ENCODE results near the gene CTDP1. TPM values are rescaled to one million over a fixed set of nuclear protein-coding genes. Genes with fewer than 3 reads are reported as not detected.
"Not testable (repeated sequence)": the region's sequence is repeated elsewhere in the genome, so short reads cannot be mapped to it uniquely, and the experiment has no call there.

The CTDP1 gene
- total RNA-seq, 1 donor from 2014 or later: 34.8 TPM

DNA sequence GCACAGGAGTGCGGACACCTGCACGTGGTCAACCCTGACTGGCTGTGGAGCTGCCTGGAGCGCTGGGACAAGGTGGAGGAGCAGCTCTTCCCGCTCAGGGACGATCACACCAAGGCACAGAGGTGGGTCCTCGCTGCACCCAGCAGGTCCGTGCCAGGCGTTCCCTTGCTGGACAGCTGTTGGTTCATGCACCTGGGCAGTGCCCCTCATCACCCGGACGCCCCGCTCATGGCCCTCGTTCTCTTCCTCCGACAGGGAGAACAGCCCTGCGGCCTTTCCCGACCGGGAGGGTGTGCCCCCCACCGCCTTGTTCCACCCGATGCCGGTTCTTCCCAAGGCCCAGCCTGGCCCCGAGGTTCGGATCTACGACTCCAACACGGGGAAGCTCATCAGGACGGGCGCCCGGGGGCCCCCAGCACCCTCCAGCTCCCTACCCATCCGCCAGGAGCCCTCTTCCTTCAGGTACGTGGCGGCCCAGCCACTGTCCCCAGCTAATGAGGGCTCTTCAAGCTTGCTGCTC, 38.0 kb downstream of the CTDP1 start:
- H3K27me3 Mint-ChIP-seq (ENCODE audit: unreplicated experiment): peaks cover 11% of the 10 kb centered on the region
- H3K36me3 Mint-ChIP-seq (ENCODE audit: unreplicated experiment): peaks cover 24% of the 10 kb centered on the region
- peaks cover 13% of the 10 kb centered on the region for H3K9me3 Mint-ChIP-seq (ENCODE audit: unreplicated experiment)
- no peak for DNase-seq
- H3K4me3 Mint-ChIP-seq (ENCODE audit: unreplicated experiment): no peak overlapping the region
- TF ChIP-seq, protein P1, sequence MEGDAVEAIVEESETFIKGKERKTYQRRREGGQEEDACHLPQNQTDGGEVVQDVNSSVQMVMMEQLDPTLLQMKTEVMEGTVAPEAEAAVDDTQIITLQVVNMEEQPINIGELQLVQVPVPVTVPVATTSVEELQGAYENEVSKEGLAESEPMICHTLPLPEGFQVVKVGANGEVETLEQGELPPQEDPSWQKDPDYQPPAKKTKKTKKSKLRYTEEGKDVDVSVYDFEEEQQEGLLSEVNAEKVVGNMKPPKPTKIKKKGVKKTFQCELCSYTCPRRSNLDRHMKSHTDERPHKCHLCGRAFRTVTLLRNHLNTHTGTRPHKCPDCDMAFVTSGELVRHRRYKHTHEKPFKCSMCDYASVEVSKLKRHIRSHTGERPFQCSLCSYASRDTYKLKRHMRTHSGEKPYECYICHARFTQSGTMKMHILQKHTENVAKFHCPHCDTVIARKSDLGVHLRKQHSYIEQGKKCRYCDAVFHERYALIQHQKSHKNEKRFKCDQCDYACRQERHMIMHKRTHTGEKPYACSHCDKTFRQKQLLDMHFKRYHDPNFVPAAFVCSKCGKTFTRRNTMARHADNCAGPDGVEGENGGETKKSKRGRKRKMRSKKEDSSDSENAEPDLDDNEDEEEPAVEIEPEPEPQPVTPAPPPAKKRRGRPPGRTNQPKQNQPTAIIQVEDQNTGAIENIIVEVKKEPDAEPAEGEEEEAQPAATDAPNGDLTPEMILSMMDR (IDR thresholded peaks at IDR 0.05; ENCODE audit: partially characterized antibody, unreplicated experiment): no peak
- H3K4me1 Mint-ChIP-seq (ENCODE audit: low read depth, unreplicated experiment): no peaks in the 10 kb centered on the region
- H3K27ac Mint-ChIP-seq (ENCODE audit: unreplicated experiment): no peak overlapping the region

DNA sequence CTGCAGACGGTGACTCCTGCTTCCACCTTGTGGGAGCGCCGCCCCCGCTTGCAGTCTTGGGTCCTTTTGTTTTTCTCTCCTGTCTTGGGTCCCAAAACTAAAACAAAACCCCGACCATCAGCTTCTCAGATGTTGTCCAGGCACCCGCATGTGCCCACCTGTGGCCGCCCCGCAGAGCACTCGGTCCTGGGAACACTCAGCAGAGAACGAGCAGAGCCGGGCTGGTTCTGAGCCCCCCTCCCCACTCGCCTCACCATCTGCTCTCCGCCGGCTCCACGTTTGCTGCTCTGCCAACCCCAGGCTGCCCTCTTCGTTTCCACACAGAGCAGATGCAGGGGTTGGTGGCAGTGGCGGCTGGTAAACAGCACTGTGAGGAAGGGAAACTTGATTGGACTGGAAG, 38.5 kb downstream of the CTDP1 start:
- H3K4me1 Mint-ChIP-seq (ENCODE audit: low read depth, unreplicated experiment): no peaks in the 10 kb centered on the region
- peaks cover 13% of the 10 kb centered on the region for H3K9me3 Mint-ChIP-seq (ENCODE audit: unreplicated experiment)
- H3K36me3 Mint-ChIP-seq (ENCODE audit: unreplicated experiment): peaks cover 24% of the 10 kb centered on the region
- no peak overlapping the region for H3K4me3 Mint-ChIP-seq (ENCODE audit: unreplicated experiment)
- no peak for DNase-seq
- peaks cover 11% of the 10 kb centered on the region for H3K27me3 Mint-ChIP-seq (ENCODE audit: unreplicated experiment)
- H3K27ac Mint-ChIP-seq (ENCODE audit: unreplicated experiment): peak overlapping the region; percentile 55
- TF ChIP-seq, protein P1 (IDR thresholded peaks at IDR 0.05; ENCODE audit: partially characterized antibody, unreplicated experiment): no peak

DNA sequence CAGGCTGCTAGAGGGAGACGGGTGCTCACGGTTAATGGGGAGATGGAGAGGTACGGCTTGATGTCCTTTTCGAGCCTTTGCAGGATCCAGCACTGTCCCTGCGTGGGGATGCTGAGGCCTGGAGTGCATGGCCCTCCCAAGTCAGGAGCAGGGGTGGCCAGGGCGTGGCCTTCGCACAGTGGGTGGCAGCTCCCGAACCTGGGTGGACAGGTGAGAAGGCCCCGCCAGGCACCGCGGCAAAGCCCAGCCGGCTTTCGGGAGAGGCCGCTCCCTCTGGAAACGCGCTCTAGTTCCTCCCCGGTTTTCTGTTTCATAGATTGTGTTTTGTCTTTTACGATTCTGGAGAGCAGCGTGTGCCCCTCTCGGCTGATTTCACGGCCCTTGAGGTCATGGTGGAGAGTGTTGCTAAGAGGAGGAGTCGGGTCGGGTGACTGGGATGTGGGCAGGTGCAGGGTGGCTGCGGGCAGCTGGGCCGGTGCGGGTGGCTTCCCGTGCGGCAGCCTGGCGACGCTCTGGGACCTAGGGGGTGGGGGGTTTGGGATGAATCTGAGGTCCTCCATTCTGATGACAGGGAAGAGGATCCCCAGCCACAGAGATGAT, 39.4 kb downstream of the CTDP1 start:
- peaks cover 15% of the 10 kb centered on the region for H3K27me3 Mint-ChIP-seq (ENCODE audit: unreplicated experiment)
- H3K4me3 Mint-ChIP-seq (ENCODE audit: unreplicated experiment): no peak overlapping the region
- peak overlapping the region; percentile 87 for H3K27ac Mint-ChIP-seq (ENCODE audit: unreplicated experiment)
- H3K9me3 Mint-ChIP-seq (ENCODE audit: unreplicated experiment): peaks cover 13% of the 10 kb centered on the region
- DNase-seq: no peak
- H3K4me1 Mint-ChIP-seq (ENCODE audit: low read depth, unreplicated experiment): no peaks in the 10 kb centered on the region
- peaks cover 24% of the 10 kb centered on the region for H3K36me3 Mint-ChIP-seq (ENCODE audit: unreplicated experiment)
- TF ChIP-seq, protein P1 (IDR thresholded peaks at IDR 0.05; ENCODE audit: partially characterized antibody, unreplicated experiment): no peak

DNA sequence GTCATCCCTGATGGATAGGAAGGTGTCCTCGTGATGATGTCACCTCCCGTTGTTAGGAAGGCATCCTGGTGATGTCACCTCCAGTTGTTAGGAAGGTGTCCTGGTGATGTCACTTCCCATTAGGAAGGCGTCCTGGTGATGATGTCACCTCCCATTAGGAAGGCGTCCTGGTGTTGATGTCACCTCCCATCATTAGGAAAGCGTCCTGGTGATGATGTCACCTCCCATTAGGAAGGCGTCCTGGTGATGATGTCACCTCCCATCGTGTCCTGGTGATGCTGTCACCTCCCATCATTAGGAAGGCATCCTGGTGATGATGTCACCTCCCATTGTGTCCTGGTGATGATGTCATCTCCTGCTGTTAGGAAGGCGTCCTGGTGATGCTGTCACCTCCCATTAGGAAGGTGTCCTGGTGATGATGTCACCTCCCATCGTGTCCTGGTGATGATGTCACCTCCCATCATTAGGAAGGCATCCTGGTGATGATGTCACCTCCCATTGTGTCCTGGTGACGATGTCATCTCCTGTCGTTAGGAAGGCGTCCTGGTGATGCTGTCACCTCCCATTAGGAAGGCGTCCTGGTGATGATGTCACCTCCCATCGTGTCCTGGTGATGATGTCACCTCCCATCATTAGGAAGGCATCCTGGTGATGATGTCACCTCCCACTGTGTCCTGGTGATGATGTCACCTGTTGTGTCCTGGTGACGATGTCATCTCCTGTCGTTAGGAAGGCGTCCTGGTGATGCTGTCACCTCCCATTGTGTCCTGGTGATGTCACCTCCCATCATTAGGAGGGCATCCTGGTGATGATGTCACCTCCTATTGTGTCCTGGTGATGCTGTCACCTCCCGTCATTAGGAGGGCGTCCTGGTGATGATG, 40.1 kb downstream of the CTDP1 start:
- not testable (repeated sequence) for H3K4me1 Mint-ChIP-seq (ENCODE audit: low read depth, unreplicated experiment); DNase-seq; H3K4me3 Mint-ChIP-seq (ENCODE audit: unreplicated experiment)
- H3K36me3 Mint-ChIP-seq (ENCODE audit: unreplicated experiment): peaks cover 30% of the 10 kb centered on the region
- peak overlapping the region; percentile 87 for H3K27ac Mint-ChIP-seq (ENCODE audit: unreplicated experiment)
- peaks cover 15% of the 10 kb centered on the region for H3K27me3 Mint-ChIP-seq (ENCODE audit: unreplicated experiment)
- H3K9me3 Mint-ChIP-seq (ENCODE audit: unreplicated experiment): peaks cover 13% of the 10 kb centered on the region

DNA sequence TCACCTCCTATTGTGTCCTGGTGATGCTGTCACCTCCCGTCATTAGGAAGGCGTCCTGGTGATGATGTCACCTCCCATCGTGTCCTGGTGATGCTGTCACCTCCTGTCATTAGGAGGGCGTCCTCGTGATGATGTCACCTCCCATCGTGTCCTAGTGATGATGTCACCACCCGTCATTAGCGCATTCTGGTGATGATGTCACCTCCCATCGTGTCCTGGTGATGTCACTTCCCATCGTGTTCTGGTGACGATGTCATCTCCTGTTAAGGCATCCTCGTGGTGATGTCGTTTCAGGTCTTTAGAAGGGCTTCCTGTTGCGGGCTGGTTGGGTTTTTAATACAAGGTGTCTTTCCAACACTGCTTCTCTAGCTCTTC, 40.7 kb downstream of the CTDP1 start:
- peaks cover 16% of the 10 kb centered on the region for H3K27me3 Mint-ChIP-seq (ENCODE audit: unreplicated experiment)
- H3K36me3 Mint-ChIP-seq (ENCODE audit: unreplicated experiment): peaks cover 36% of the 10 kb centered on the region
- H3K4me3 Mint-ChIP-seq (ENCODE audit: unreplicated experiment): no peak overlapping the region
- H3K4me1 Mint-ChIP-seq (ENCODE audit: low read depth, unreplicated experiment): no peaks in the 10 kb centered on the region
- H3K27ac Mint-ChIP-seq (ENCODE audit: unreplicated experiment): peak overlapping the region; percentile 87
- no peak for DNase-seq
- TF ChIP-seq, protein P1 (IDR thresholded peaks at IDR 0.05; ENCODE audit: partially characterized antibody, unreplicated experiment): no peak
- peaks cover 14% of the 10 kb centered on the region for H3K9me3 Mint-ChIP-seq (ENCODE audit: unreplicated experiment)

All from glutamatergic neuron (in vitro differentiated cells).